ENCODE data around the gene ATG16L2. TPM values are rescaled to one million over a fixed set of nuclear protein-coding genes. Genes with fewer than 3 reads are reported as not detected.

ATG16L2 gene
- polyA plus RNA-seq, 1 donor from 2014 or later = 9.4 TPM

GRCh38 chr11:72867970-72868369, 53.8 kb downstream of the ATG16L2 start:
- Histone ChIP-seq H3K36me3 (ENCODE audit: insufficient read depth, low read length) (no peaks in the 10 kb centered on the region), H2AFZ (ENCODE audit: low read depth, low read length) (no peak overlapping the region), H3K9me2 (ENCODE audit: insufficient read depth, low read length) (no peaks in the 10 kb centered on the region), H3K27me3 (ENCODE audit: insufficient read depth, low read depth, low read length) (no peaks in the 10 kb centered on the region), H3K79me2 (replicated peaks; ENCODE audit: insufficient read depth, low read length) (no peaks in the 10 kb centered on the region), H3K9ac (ENCODE audit: low read length) (no peak overlapping the region), H4K20me1 (ENCODE audit: insufficient read depth) (no peaks in the 10 kb centered on the region), H3K4me3 (ENCODE audit: low read length) (no peak overlapping the region), H3K4me2 (ENCODE audit: low read length) (no peak overlapping the region), H3F3A (ENCODE audit: insufficient read depth, low read length, poor library complexity, severe bottlenecking) (no peaks in the 10 kb centered on the region), H3K27ac (ENCODE audit: low read length) (no peak overlapping the region), H3K9me3 (ENCODE audit: low read length) (no peaks in the 10 kb centered on the region)
- no peak for TF ChIP-seq EZH2 (IDR thresholded peaks at IDR 0.05; ENCODE audit: borderline replicate concordance, insufficient read depth, low read length, poor library complexity, severe bottlenecking)
- TF ChIP-seq, protein P1, sequence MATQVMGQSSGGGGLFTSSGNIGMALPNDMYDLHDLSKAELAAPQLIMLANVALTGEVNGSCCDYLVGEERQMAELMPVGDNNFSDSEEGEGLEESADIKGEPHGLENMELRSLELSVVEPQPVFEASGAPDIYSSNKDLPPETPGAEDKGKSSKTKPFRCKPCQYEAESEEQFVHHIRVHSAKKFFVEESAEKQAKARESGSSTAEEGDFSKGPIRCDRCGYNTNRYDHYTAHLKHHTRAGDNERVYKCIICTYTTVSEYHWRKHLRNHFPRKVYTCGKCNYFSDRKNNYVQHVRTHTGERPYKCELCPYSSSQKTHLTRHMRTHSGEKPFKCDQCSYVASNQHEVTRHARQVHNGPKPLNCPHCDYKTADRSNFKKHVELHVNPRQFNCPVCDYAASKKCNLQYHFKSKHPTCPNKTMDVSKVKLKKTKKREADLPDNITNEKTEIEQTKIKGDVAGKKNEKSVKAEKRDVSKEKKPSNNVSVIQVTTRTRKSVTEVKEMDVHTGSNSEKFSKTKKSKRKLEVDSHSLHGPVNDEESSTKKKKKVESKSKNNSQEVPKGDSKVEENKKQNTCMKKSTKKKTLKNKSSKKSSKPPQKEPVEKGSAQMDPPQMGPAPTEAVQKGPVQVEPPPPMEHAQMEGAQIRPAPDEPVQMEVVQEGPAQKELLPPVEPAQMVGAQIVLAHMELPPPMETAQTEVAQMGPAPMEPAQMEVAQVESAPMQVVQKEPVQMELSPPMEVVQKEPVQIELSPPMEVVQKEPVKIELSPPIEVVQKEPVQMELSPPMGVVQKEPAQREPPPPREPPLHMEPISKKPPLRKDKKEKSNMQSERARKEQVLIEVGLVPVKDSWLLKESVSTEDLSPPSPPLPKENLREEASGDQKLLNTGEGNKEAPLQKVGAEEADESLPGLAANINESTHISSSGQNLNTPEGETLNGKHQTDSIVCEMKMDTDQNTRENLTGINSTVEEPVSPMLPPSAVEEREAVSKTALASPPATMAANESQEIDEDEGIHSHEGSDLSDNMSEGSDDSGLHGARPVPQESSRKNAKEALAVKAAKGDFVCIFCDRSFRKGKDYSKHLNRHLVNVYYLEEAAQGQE (IDR thresholded peaks at IDR 0.05; ENCODE audit: borderline replicate concordance) = no peak
- no peak for TF ChIP-seq RAD21 (conservative IDR thresholded peaks at IDR 0.05)
- no peak for TF ChIP-seq POLR2AphosphoS5 (IDR thresholded peaks at IDR 0.05)
- TF ChIP-seq TAF1 (IDR thresholded peaks at IDR 0.05; ENCODE audit: low read depth) = no peak
- no peak for TF ChIP-seq MXI1 (conservative IDR thresholded peaks at IDR 0.05; ENCODE audit: poor library complexity, severe bottlenecking)
- TF ChIP-seq, protein P2, sequence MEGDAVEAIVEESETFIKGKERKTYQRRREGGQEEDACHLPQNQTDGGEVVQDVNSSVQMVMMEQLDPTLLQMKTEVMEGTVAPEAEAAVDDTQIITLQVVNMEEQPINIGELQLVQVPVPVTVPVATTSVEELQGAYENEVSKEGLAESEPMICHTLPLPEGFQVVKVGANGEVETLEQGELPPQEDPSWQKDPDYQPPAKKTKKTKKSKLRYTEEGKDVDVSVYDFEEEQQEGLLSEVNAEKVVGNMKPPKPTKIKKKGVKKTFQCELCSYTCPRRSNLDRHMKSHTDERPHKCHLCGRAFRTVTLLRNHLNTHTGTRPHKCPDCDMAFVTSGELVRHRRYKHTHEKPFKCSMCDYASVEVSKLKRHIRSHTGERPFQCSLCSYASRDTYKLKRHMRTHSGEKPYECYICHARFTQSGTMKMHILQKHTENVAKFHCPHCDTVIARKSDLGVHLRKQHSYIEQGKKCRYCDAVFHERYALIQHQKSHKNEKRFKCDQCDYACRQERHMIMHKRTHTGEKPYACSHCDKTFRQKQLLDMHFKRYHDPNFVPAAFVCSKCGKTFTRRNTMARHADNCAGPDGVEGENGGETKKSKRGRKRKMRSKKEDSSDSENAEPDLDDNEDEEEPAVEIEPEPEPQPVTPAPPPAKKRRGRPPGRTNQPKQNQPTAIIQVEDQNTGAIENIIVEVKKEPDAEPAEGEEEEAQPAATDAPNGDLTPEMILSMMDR (IDR thresholded peaks at IDR 0.05; ENCODE audit: poor library complexity, severe bottlenecking) = no peak
- no peak for TF ChIP-seq EP300 (conservative IDR thresholded peaks at IDR 0.05; ENCODE audit: poor library complexity, severe bottlenecking)
- no peak for TF ChIP-seq SMC3 (conservative IDR thresholded peaks at IDR 0.05; ENCODE audit: poor library complexity)

GRCh38 chr11:72869831-72870230, 55.6 kb downstream of the ATG16L2 start:
- Histone ChIP-seq H3K27me3 (ENCODE audit: insufficient read depth, low read depth, low read length) (no peaks in the 10 kb centered on the region), H3K36me3 (ENCODE audit: insufficient read depth, low read length) (no peaks in the 10 kb centered on the region), H3K9me2 (ENCODE audit: insufficient read depth, low read length) (no peaks in the 10 kb centered on the region), H4K20me1 (ENCODE audit: insufficient read depth) (no peaks in the 10 kb centered on the region), H3K79me2 (replicated peaks; ENCODE audit: insufficient read depth, low read length) (no peaks in the 10 kb centered on the region), H2AFZ (ENCODE audit: low read depth, low read length) (no peak overlapping the region), H3F3A (ENCODE audit: insufficient read depth, low read length, poor library complexity, severe bottlenecking) (no peaks in the 10 kb centered on the region), H3K4me3 (ENCODE audit: low read length) (no peak overlapping the region), H3K9ac (ENCODE audit: low read length) (no peak overlapping the region), H3K27ac (ENCODE audit: low read length) (no peak overlapping the region), H3K9me3 (ENCODE audit: low read length) (no peaks in the 10 kb centered on the region), H3K4me2 (ENCODE audit: low read length) (no peak overlapping the region)
- TF ChIP-seq SMC3 (conservative IDR thresholded peaks at IDR 0.05; ENCODE audit: poor library complexity) = no peak
- TF ChIP-seq MXI1 (conservative IDR thresholded peaks at IDR 0.05; ENCODE audit: poor library complexity, severe bottlenecking) = no peak
- TF ChIP-seq TAF1 (IDR thresholded peaks at IDR 0.05; ENCODE audit: low read depth) = no peak
- TF ChIP-seq POLR2AphosphoS5 (IDR thresholded peaks at IDR 0.05) = no peak
- TF ChIP-seq, protein P1 (IDR thresholded peaks at IDR 0.05; ENCODE audit: borderline replicate concordance) = no peak
- TF ChIP-seq EZH2 (IDR thresholded peaks at IDR 0.05; ENCODE audit: borderline replicate concordance, insufficient read depth, low read length, poor library complexity, severe bottlenecking) = no peak
- TF ChIP-seq RAD21 (conservative IDR thresholded peaks at IDR 0.05) = no peak
- TF ChIP-seq, protein P2 (IDR thresholded peaks at IDR 0.05; ENCODE audit: poor library complexity, severe bottlenecking) = no peak
